Neuron (in vitro differentiated cells): ENCODE results near the gene COX8C.

Source experiments
- H2AFZ ChIP-seq: one replicate; pipeline ENCODE4 v1.6.1; 2013; ENCODE audit warnings: low read depth, mild to moderate bottlenecking, inconsistent platforms, low read length, moderate library complexity
- H3K27me3 ChIP-seq: one replicate; pipeline ENCODE4 v1.6.1; 2013; ENCODE audit warnings: low read length; ENCODE audit not compliant: insufficient read depth
- H3K36me3 ChIP-seq: one replicate; pipeline ENCODE4 v1.6.1; 2013; ENCODE audit warnings: low read length; ENCODE audit not compliant: insufficient read depth
- H3K4me1 ChIP-seq: one replicate; pipeline ENCODE4 v1.6.1; 2013; ENCODE audit warnings: low read length; ENCODE audit not compliant: insufficient read depth
- H3K4me3 ChIP-seq: 2 replicates; pipeline ENCODE4 v1.5.1; 2013; ENCODE audit warnings: mild to moderate bottlenecking, low read length, moderate library complexity
- H3K9me3 ChIP-seq: one replicate; pipeline ENCODE4 v1.6.1; 2013; ENCODE audit warnings: low read length

The COX8C gene

GRCh38 chr14:93346926-93347721 lies at the start of gene COX8C:
TSS of gene COX8C (plus strand) at chr14:93347182. CDS start at chr14:93347269, 87 bp downstream.
- Histone ChIP-seq H3K9me3 (peaks cover 1% of the 10 kb centered on the region), H2AFZ (no peak within 1 kb of the TSS), H3K4me1 (peaks cover 13% of the 10 kb centered on the region), H3K4me3 (no peak within 1 kb of the TSS), H3K36me3 (no peaks in the 10 kb centered on the region), H3K27me3 (no peaks in the 10 kb centered on the region)

- peaks cover 5% of the 10 kb centered on the region for H3K36me3 ChIP-seq
- H3K27me3 ChIP-seq: no peaks in the 10 kb centered on the region
- H3K9me3 ChIP-seq: no peaks in the 10 kb centered on the region
- H3K4me1 ChIP-seq: peaks cover 11% of the 10 kb centered on the region
- H3K4me3 ChIP-seq: no peak overlapping the region
- no peak overlapping the region for H2AFZ ChIP-seq
These were observed 47.6 kb upstream of the COX8C start for GRCh38 chr14:93299416-93299815.

GRCh38 chr14:93299866-93300265 lies 47.1 kb upstream of the COX8C start:
- Histone ChIP-seq H3K36me3 (peaks cover 2% of the 10 kb centered on the region), H3K27me3 (no peaks in the 10 kb centered on the region)

GRCh38 chr14:93301821-93302447 lies 45.0 kb upstream of the COX8C start:
- Histone ChIP-seq H2AFZ (no peak overlapping the region), H3K36me3 (peaks cover 2% of the 10 kb centered on the region)

More at GRCh38 chr14:93299866-93300265, 47.1 kb upstream of the COX8C start:
- H2AFZ ChIP-seq: no peak overlapping the region
- no peaks in the 10 kb centered on the region for H3K9me3 ChIP-seq
- H3K4me1 ChIP-seq: peaks cover 13% of the 10 kb centered on the region
- H3K4me3 ChIP-seq: no peak overlapping the region

GRCh38 chr14:93302688-93303581 lies 44.0 kb upstream of the COX8C start:
- no peaks in the 10 kb centered on the region for H3K9me3 ChIP-seq
- no peaks in the 10 kb centered on the region for H3K27me3 ChIP-seq
- no peak overlapping the region for H3K4me3 ChIP-seq
- peaks cover 12% of the 10 kb centered on the region for H3K4me1 ChIP-seq
- H2AFZ ChIP-seq: no peak overlapping the region
- peaks cover 2% of the 10 kb centered on the region for H3K36me3 ChIP-seq

More at GRCh38 chr14:93301821-93302447, 45.0 kb upstream of the COX8C start:
- Histone ChIP-seq H3K4me1 (peaks cover 12% of the 10 kb centered on the region), H3K9me3 (no peaks in the 10 kb centered on the region), H3K27me3 (no peaks in the 10 kb centered on the region), H3K4me3 (no peak overlapping the region)

GRCh38 chr14:93303659-93304058 lies 43.3 kb upstream of the COX8C start:
- Histone ChIP-seq H3K4me3 (no peak overlapping the region), H3K4me1 (peaks cover 12% of the 10 kb centered on the region), H3K27me3 (no peaks in the 10 kb centered on the region), H3K9me3 (no peaks in the 10 kb centered on the region), H2AFZ (no peak overlapping the region), H3K36me3 (peaks cover 2% of the 10 kb centered on the region)

GRCh38 chr14:93304771-93305170 lies 42.2 kb upstream of the COX8C start:
- H3K4me1 ChIP-seq: peaks cover 12% of the 10 kb centered on the region
- H3K36me3 ChIP-seq: peaks cover 2% of the 10 kb centered on the region
- H2AFZ ChIP-seq: no peak overlapping the region
- no peaks in the 10 kb centered on the region for H3K9me3 ChIP-seq
- no peak overlapping the region for H3K4me3 ChIP-seq
- no peaks in the 10 kb centered on the region for H3K27me3 ChIP-seq

GRCh38 chr14:93305725-93306418 lies 41.1 kb upstream of the COX8C start:
- H2AFZ ChIP-seq: no peak overlapping the region
- no peaks in the 10 kb centered on the region for H3K27me3 ChIP-seq
- H3K4me3 ChIP-seq: no peak overlapping the region
- H3K36me3 ChIP-seq: peaks cover 2% of the 10 kb centered on the region
- peaks cover 12% of the 10 kb centered on the region for H3K4me1 ChIP-seq
- no peaks in the 10 kb centered on the region for H3K9me3 ChIP-seq

- Histone ChIP-seq H3K27me3 (no peaks in the 10 kb centered on the region), H2AFZ (no peak overlapping the region), H3K9me3 (no peaks in the 10 kb centered on the region), H3K4me3 (no peak overlapping the region), H3K36me3 (peaks cover 1% of the 10 kb centered on the region), H3K4me1 (peaks cover 12% of the 10 kb centered on the region)
These were observed 40.2 kb upstream of the COX8C start for GRCh38 chr14:93306812-93307211.

GRCh38 chr14:93308686-93309345 lies 38.2 kb upstream of the COX8C start:
- no peaks in the 10 kb centered on the region for H3K36me3 ChIP-seq
- H3K9me3 ChIP-seq: no peaks in the 10 kb centered on the region
- no peak overlapping the region for H3K4me3 ChIP-seq
- H2AFZ ChIP-seq: no peak overlapping the region
- no peaks in the 10 kb centered on the region for H3K27me3 ChIP-seq
- peaks cover 7% of the 10 kb centered on the region for H3K4me1 ChIP-seq

- Histone ChIP-seq H3K27me3 (no peaks in the 10 kb centered on the region), H3K4me3 (no peak overlapping the region), H3K4me1 (peaks cover 4% of the 10 kb centered on the region), H3K9me3 (no peaks in the 10 kb centered on the region), H3K36me3 (no peaks in the 10 kb centered on the region), H2AFZ (no peak overlapping the region)
These were observed 37.5 kb upstream of the COX8C start for GRCh38 chr14:93309427-93309966.

GRCh38 chr14:93311082-93311481 lies 35.9 kb upstream of the COX8C start:
- Histone ChIP-seq H3K9me3 (no peaks in the 10 kb centered on the region), H3K4me3 (no peak overlapping the region), H3K36me3 (no peaks in the 10 kb centered on the region), H3K4me1 (no peaks in the 10 kb centered on the region), H2AFZ (no peak overlapping the region), H3K27me3 (no peaks in the 10 kb centered on the region)
